ENCODE measurements around the gene GCNT2. TPM values are rescaled to one million over a fixed set of nuclear protein-coding genes. Genes with fewer than 3 reads are reported as not detected.
"Not testable (repeated sequence)": the region's sequence is repeated elsewhere in the genome, so short reads cannot be mapped to it uniquely, and the experiment has no call there.

Gene GCNT2
- total RNA-seq, 1 donor from 2014 or later = 21.2 TPM

- no peak for DNase-seq (ENCODE audit: extremely low spot score, unreplicated experiment)
- no peak overlapping the region for H3K4me3 Mint-ChIP-seq
- peaks cover 14% of the 10 kb centered on the region for H3K9me3 Mint-ChIP-seq
- TF ChIP-seq, protein P1, sequence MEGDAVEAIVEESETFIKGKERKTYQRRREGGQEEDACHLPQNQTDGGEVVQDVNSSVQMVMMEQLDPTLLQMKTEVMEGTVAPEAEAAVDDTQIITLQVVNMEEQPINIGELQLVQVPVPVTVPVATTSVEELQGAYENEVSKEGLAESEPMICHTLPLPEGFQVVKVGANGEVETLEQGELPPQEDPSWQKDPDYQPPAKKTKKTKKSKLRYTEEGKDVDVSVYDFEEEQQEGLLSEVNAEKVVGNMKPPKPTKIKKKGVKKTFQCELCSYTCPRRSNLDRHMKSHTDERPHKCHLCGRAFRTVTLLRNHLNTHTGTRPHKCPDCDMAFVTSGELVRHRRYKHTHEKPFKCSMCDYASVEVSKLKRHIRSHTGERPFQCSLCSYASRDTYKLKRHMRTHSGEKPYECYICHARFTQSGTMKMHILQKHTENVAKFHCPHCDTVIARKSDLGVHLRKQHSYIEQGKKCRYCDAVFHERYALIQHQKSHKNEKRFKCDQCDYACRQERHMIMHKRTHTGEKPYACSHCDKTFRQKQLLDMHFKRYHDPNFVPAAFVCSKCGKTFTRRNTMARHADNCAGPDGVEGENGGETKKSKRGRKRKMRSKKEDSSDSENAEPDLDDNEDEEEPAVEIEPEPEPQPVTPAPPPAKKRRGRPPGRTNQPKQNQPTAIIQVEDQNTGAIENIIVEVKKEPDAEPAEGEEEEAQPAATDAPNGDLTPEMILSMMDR (conservative IDR thresholded peaks at IDR 0.05) = no peak
- no peaks in the 10 kb centered on the region for H3K36me3 Mint-ChIP-seq
- H3K4me1 Mint-ChIP-seq (ENCODE audit: unreplicated experiment) = peaks cover 8% of the 10 kb centered on the region
- H3K27me3 Mint-ChIP-seq = peaks cover 3% of the 10 kb centered on the region
- H3K27ac Mint-ChIP-seq = no peak overlapping the region
Measured at GRCh38 chr6:10613077-10613476, 91.9 kb downstream of the GCNT2 start.

- TF ChIP-seq, protein P1 (conservative IDR thresholded peaks at IDR 0.05) = no peak
- Mint-ChIP-seq H3K36me3 (no peaks in the 10 kb centered on the region), H3K27me3 (peaks cover 3% of the 10 kb centered on the region), H3K4me1 (ENCODE audit: unreplicated experiment) (peaks cover 8% of the 10 kb centered on the region), H3K27ac (no peak overlapping the region), H3K4me3 (no peak overlapping the region), H3K9me3 (peaks cover 14% of the 10 kb centered on the region)
- no peak for DNase-seq (ENCODE audit: extremely low spot score, unreplicated experiment)
Measured at GRCh38 chr6:10613723-10614122, 92.6 kb downstream of the GCNT2 start.

DNA sequence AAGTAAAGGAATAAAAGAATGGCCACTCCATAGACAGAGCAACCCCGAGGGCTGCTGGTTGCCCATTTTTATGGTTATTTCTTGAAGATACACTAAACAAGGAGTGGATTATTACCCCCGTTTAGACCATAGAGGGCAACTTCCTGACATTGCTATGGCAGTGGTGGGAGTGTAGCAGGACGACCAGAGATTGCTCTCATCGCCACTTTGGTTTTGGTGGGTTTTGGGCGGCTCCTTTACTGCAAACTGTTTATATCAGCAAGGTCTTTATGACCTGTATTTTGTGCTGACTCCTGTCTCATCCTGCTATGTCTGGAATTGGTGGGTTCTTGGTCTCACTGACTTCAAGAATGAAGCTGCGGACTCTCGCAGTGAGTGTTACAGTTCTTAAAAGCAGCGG is 94.5 kb downstream of the GCNT2 start:
- TF ChIP-seq, protein P1 (conservative IDR thresholded peaks at IDR 0.05) = no peak
- peaks cover 8% of the 10 kb centered on the region for H3K4me1 Mint-ChIP-seq (ENCODE audit: unreplicated experiment)
- H3K27me3 Mint-ChIP-seq = no peaks in the 10 kb centered on the region
- no peaks in the 10 kb centered on the region for H3K36me3 Mint-ChIP-seq
- no peak overlapping the region for H3K4me3 Mint-ChIP-seq
- peaks cover 6% of the 10 kb centered on the region for H3K9me3 Mint-ChIP-seq
- DNase-seq (ENCODE audit: extremely low spot score, unreplicated experiment) = no peak
- H3K27ac Mint-ChIP-seq = no peak overlapping the region

- H3K27me3 Mint-ChIP-seq; H3K9me3 Mint-ChIP-seq; DNase-seq (ENCODE audit: extremely low spot score, unreplicated experiment); H3K36me3 Mint-ChIP-seq; H3K4me3 Mint-ChIP-seq; H3K4me1 Mint-ChIP-seq (ENCODE audit: unreplicated experiment); H3K27ac Mint-ChIP-seq: not testable (repeated sequence)
Measured at GRCh38 chr6:10616266-10616665, 95.1 kb downstream of the GCNT2 start.

DNA sequence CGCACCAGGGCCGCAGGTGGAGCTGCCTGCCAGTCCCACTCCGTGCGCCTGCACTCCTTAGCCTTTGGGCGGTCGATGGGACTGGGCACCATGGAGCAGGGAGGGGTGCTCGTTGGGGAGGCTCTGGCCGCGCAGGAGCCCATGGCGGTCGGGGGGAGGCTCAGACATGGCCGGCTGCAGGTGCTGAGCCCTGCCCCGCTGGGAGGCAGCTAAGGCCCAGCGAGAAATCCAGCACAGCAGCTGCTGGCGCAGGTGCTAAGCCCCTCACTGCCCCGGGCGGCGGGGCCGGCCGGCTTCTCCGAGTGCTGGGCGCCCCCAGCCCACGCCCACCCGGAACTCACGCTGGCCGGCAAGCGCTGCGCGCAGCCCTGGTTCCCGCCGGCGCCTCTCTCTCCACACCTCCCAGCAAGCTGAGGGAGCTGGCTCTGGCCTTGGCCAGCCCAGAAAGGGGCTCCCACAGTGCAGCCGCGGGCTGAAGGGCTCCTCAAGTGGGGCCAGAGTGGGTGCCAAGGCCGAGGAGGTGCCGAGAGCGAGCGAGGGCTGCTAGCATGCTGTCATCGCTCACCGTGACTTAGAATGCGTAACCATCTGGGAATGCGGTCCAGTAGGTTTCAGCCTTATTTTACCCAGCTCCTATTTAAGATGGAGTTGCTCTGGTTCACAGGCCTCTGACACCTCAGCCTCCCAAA is 96.0 kb downstream of the GCNT2 start:
- no peak for DNase-seq (ENCODE audit: extremely low spot score, unreplicated experiment)
- H3K4me3 Mint-ChIP-seq = no peak overlapping the region
- H3K36me3 Mint-ChIP-seq = peaks cover 5% of the 10 kb centered on the region
- peaks cover 8% of the 10 kb centered on the region for H3K4me1 Mint-ChIP-seq (ENCODE audit: unreplicated experiment)
- TF ChIP-seq, protein P1 (conservative IDR thresholded peaks at IDR 0.05) = no peak
- peaks cover 6% of the 10 kb centered on the region for H3K9me3 Mint-ChIP-seq
- no peaks in the 10 kb centered on the region for H3K27me3 Mint-ChIP-seq
- H3K27ac Mint-ChIP-seq = no peak overlapping the region

DNA sequence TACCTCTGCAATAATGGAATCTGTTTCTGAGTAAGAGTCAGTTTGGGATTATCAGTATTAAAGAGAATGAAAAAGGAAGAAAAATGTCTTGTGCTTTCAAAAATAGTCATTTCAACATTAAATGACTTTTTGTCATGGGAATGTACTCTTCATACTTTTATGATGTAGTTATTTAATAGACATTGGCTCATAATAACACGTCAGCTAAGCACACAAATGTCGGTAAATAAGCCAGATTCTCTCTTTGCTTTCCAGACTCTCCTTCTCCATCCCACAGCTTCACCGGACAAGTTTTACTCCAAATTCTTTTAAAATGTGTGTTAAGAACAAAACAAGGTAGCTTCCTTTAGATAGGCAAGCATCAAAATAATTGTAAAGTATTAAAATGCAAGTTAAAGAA is 97.3 kb downstream of the GCNT2 start:
- Mint-ChIP-seq H3K36me3 (peaks cover 9% of the 10 kb centered on the region), H3K4me1 (ENCODE audit: unreplicated experiment) (peaks cover 8% of the 10 kb centered on the region), H3K27me3 (no peaks in the 10 kb centered on the region), H3K9me3 (peaks cover 6% of the 10 kb centered on the region), H3K4me3 (no peak overlapping the region), H3K27ac (no peak overlapping the region)
- TF ChIP-seq, protein P1 (conservative IDR thresholded peaks at IDR 0.05) = no peak
- no peak for DNase-seq (ENCODE audit: extremely low spot score, unreplicated experiment)

Data from type B pancreatic cell (in vitro differentiated cells).